Measurements from ENCODE around the gene ZNF514. TPM values are rescaled to one million over a fixed set of nuclear protein-coding genes. Genes with fewer than 3 reads are reported as not detected.

Gene ZNF514
- total and polyA plus RNA-seq, 10 of the 15 experiments (the other 5 are each of a cell fraction or from before 2014, with no cell fraction given), result 5.1 to 8.7 (median 6.6) TPM

DNA sequence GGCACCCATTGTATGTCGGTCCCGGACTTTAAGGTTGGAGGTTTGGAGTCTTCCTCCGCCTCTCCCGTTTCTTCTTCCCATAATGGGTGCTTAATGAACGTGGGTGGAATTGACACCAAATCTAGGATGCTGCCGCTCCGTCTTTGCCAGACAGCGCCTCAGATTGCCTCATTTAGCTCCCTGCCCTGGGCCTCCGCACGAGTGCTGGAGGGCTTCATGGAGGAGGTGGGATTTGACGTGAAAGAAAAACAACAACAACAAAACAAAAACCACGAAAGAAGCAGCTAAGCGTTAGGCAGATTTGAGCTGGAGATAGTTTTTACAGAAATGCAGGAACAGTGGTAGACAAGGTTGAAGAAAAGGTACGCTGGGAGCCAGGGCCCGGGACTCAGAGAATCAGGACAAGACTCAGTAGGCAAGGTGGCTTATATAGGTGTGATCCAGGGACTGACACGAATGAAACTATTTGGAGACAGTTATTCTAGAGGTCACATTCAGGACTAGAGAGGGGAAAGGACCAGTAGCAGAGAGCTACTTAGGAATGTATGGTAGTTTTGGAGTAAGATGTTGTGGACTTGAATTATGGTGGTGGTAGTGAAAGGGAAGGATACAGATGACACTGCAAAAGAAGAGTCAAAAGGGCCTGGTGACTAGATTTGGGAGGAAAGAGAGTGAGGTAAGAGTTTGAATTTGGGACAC lies 6.6 kb upstream of the ZNF514 start:
- TSS peak; percentile 91 for BruUV-seq (replicated peaks)
- 12% methylated on average over 16 of the region's 16 CpGs for WGBS (ENCODE audit: insufficient coverage, insufficient replicate concordance, low lambda C conversion rate, missing lambda C conversion rate)
- Histone ChIP-seq H3K4me2 (ENCODE audit: control insufficient read depth, insufficient read depth) (peak overlapping the region; percentile 87), H3K4me3 (peak overlapping the region; percentile 86), H3K36me3 (ENCODE audit: control insufficient read depth in 2 of 2, insufficient read depth in 2 of 2, low read length in 1 of 2) (no peaks in the 10 kb centered on the region), H3K27ac (ENCODE audit: control insufficient read depth, insufficient read depth) (no peak overlapping the region; the same call in 1 of the 2 replicates), H3K79me2 (ENCODE audit: control insufficient read depth, insufficient read depth, low read length) (peaks cover 13% of the 10 kb centered on the region), H3K9me3 (replicated peaks; ENCODE audit: control insufficient read depth, insufficient read depth, low read length) (no peaks in the 10 kb centered on the region), H3K27me3 (replicated peaks in 1 of 2; ENCODE audit: control insufficient read depth in 2 of 2, insufficient read depth in 2 of 2, low read length in 1 of 2) (no peaks in the 10 kb centered on the region), H4K20me1 (ENCODE audit: control insufficient read depth, insufficient read depth) (no peaks in the 10 kb centered on the region), H3K9ac (ENCODE audit: control insufficient read depth, insufficient read depth, low read length) (peak overlapping the region; percentile 97), H2AFZ (ENCODE audit: control insufficient read depth, low read depth, low read length) (peak overlapping the region; percentile 100), H3K4me1 (ENCODE audit: control insufficient read depth, insufficient read depth, low read length) (peaks cover 3% of the 10 kb centered on the region; the same call in 1 of the 2 replicates)
- no peak for FAIRE-seq
- intact Hi-C loops (cut with micrococcal nuclease; ENCODE audit: unreplicated experiment), result no loop called here
- ChIA-PET RAD21 (ENCODE audit: unreplicated experiment) (interaction anchor here (3.2 kb wide), 1 partner anchor 44 kb away, joined by 17 read pairs; the partner anchor contains the start of gene MRPS5), CTCF (interaction anchor here (0.7 to 2.3 kb wide), 6 partner anchors 9 to 237 kb away, joined by 3 to 10 read pairs (median 4); partner anchors contain the start of genes FAHD2A and MRPS5), SMC1A (ENCODE audit: uncharacterized antibody, unreplicated experiment) (interaction anchor here (1.6 kb wide), 1 partner anchor 45 kb away, joined by 5 read pairs; the partner anchor contains the start of gene MRPS5), POLR2A (interaction anchor here (0.9 to 1.0 kb wide), 3 partner anchors 8 to 45 kb away, joined by 3 read pairs; partner anchors contain the start of gene MRPS5)
- ATAC-seq, result peak; percentile 21
- DNase-seq (ENCODE audit: low read depth, low spot score), result no peak
- in situ Hi-C loops (cut with MboI), result no loop called here
- TF ChIP-seq E4F1 (IDR thresholded peaks at IDR 0.05; ENCODE audit: borderline replicate concordance, partially characterized antibody), result no peak
- TF ChIP-seq RFX5 (IDR thresholded peaks at IDR 0.05; ENCODE audit: low read depth, low read length), result no peak
- TF ChIP-seq STAT1 (conservative IDR thresholded peaks at IDR 0.05), result 0 out of 2 replicates have a peak, but pooled peaks have one; percentile 49
- TF ChIP-seq NFYA (IDR thresholded peaks at IDR 0.05; ENCODE audit: borderline replicate concordance, low read depth, low read length), result no peak
- TF ChIP-seq ZSCAN29 (IDR thresholded peaks at IDR 0.05), result no peak
- TF ChIP-seq FOXM1 (IDR thresholded peaks at IDR 0.05; ENCODE audit: low read depth, low read length), result no peak
- TF ChIP-seq RCOR1 (conservative IDR thresholded peaks at IDR 0.05; ENCODE audit: low read depth, low read length), result no peak
- no peak for TF ChIP-seq HDAC2 (IDR thresholded peaks at IDR 0.05)
- TF ChIP-seq MTA2 (IDR thresholded peaks at IDR 0.05; ENCODE audit: low read depth), result no peak
- TF ChIP-seq, protein P1, sequence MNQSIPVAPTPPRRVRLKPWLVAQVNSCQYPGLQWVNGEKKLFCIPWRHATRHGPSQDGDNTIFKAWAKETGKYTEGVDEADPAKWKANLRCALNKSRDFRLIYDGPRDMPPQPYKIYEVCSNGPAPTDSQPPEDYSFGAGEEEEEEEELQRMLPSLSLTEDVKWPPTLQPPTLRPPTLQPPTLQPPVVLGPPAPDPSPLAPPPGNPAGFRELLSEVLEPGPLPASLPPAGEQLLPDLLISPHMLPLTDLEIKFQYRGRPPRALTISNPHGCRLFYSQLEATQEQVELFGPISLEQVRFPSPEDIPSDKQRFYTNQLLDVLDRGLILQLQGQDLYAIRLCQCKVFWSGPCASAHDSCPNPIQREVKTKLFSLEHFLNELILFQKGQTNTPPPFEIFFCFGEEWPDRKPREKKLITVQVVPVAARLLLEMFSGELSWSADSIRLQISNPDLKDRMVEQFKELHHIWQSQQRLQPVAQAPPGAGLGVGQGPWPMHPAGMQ (IDR thresholded peaks at IDR 0.05; ENCODE audit: borderline replicate concordance), result no peak
- no peak for TF ChIP-seq ZBTB4 (CRISPR knock-in tag; IDR thresholded peaks at IDR 0.05)
- no peak for TF ChIP-seq KAT2A (conservative IDR thresholded peaks at IDR 0.05; ENCODE audit: control insufficient read depth, low read depth, low read length)
